ELF-1 (cell line): Measurements from ENCODE around the gene LRRC59.

Experiments used
- DNase-seq: peaks from one replicate; pipeline ENCODE4 v3.0.0-alpha.2; 2016; ENCODE audit warnings: low read depth, low spot score

The LRRC59 gene

GRCh38 chr17:50362661-50363060 is 34.7 kb downstream of the LRRC59 start:
- DNase-seq = no peak

GRCh38 chr17:50361561-50362480 is 35.5 kb downstream of the LRRC59 start:
- peak; percentile 80 for DNase-seq

- no peak for DNase-seq
These were observed 36.7 kb downstream of the LRRC59 start for GRCh38 chr17:50360486-50361115.

- DNase-seq = no peak
These were observed 37.3 kb downstream of the LRRC59 start for GRCh38 chr17:50359998-50360461.

- DNase-seq = peak; percentile 19
These were observed 38.2 kb downstream of the LRRC59 start for GRCh38 chr17:50359005-50359699.

- DNase-seq = no peak
These were observed 39.1 kb downstream of the LRRC59 start for GRCh38 chr17:50358177-50358576.

GRCh38 chr17:50356892-50357510 is 40.3 kb downstream of the LRRC59 start:
- no peak for DNase-seq

- DNase-seq = no peak
These were observed 40.9 kb downstream of the LRRC59 start for GRCh38 chr17:50356418-50356817.

- DNase-seq = no peak
These were observed 41.5 kb downstream of the LRRC59 start for GRCh38 chr17:50355701-50356341.

GRCh38 chr17:50355336-50355700 is 42.0 kb downstream of the LRRC59 start:
- no peak for DNase-seq

GRCh38 chr17:50354776-50355175 is 42.5 kb downstream of the LRRC59 start:
- DNase-seq = no peak

GRCh38 chr17:50354198-50354597 is 43.1 kb downstream of the LRRC59 start:
- no peak for DNase-seq

GRCh38 chr17:50353600-50354195 is 43.6 kb downstream of the LRRC59 start:
- no peak for DNase-seq

GRCh38 chr17:50352693-50353599 is 44.4 kb downstream of the LRRC59 start:
- DNase-seq = no peak

- DNase-seq = no peak
These were observed 45.1 kb downstream of the LRRC59 start for GRCh38 chr17:50352072-50352692.

GRCh38 chr17:50350733-50351132 is 46.6 kb downstream of the LRRC59 start:
- no peak for DNase-seq

- no peak for DNase-seq
These were observed 48.1 kb downstream of the LRRC59 start for GRCh38 chr17:50349243-50349600.

- DNase-seq = no peak
These were observed 48.6 kb downstream of the LRRC59 start for GRCh38 chr17:50348522-50349242.

GRCh38 chr17:50347894-50348291 is 49.4 kb downstream of the LRRC59 start:
- no peak for DNase-seq
